ENCODE measurements around the gene NOX3.
A peak's percentile ranks its signal among the peaks of the same experiment; 100 is the strongest.

NOX3 gene

GRCh38 chr6:155429321-155429893 lies 26.2 kb downstream of the NOX3 start:
- DNase-seq = no peak

- DNase-seq = no peak
Measured at GRCh38 chr6:155426408-155426945, 29.2 kb downstream of the NOX3 start.

GRCh38 chr6:155424181-155424580 lies 31.5 kb downstream of the NOX3 start:
- DNase-seq = no peak

GRCh38 chr6:155422635-155423034 lies 33.0 kb downstream of the NOX3 start:
- DNase-seq = no peak

- DNase-seq = no peak
Measured at GRCh38 chr6:155420492-155420891, 35.1 kb downstream of the NOX3 start.

GRCh38 chr6:155419161-155419560 lies 36.5 kb downstream of the NOX3 start:
- no peak for DNase-seq

- peak; percentile 22 to 61 for DNase-seq
Measured at GRCh38 chr6:155418017-155418761, 37.5 kb downstream of the NOX3 start.

- no peak for DNase-seq
Measured at GRCh38 chr6:155417454-155417853, 38.2 kb downstream of the NOX3 start.

- no peak for DNase-seq
Measured at GRCh38 chr6:155415953-155416352, 39.7 kb downstream of the NOX3 start.

GRCh38 chr6:155414049-155414448 lies 41.6 kb downstream of the NOX3 start:
- no peak for DNase-seq

- DNase-seq = no peak
Measured at GRCh38 chr6:155412335-155412734, 43.3 kb downstream of the NOX3 start.

GRCh38 chr6:155411154-155412052 lies 44.2 kb downstream of the NOX3 start:
- DNase-seq = peak; percentile 33 to 81

- no peak for DNase-seq
Measured at GRCh38 chr6:155409391-155409790, 46.2 kb downstream of the NOX3 start.

- no peak for DNase-seq
Measured at GRCh38 chr6:155408981-155409380, 46.7 kb downstream of the NOX3 start.

GRCh38 chr6:155408231-155408630 lies 47.4 kb downstream of the NOX3 start:
- no peak for DNase-seq

GRCh38 chr6:155406801-155407200 lies 48.8 kb downstream of the NOX3 start:
- DNase-seq = no peak

- no peak for DNase-seq
Measured at GRCh38 chr6:155404937-155405336, 50.7 kb downstream of the NOX3 start.

GRCh38 chr6:155402656-155403304 lies 52.9 kb downstream of the NOX3 start:
- DNase-seq = no peak

GRCh38 chr6:155400654-155400965 lies 55.0 kb downstream of the NOX3 start:
- DNase-seq = peak in 1 of 2 experiments; percentile 16

- no peak for DNase-seq
Measured at GRCh38 chr6:155399745-155400653, 55.6 kb downstream of the NOX3 start.

- DNase-seq = no peak
Measured at GRCh38 chr6:155399062-155399744, 56.4 kb downstream of the NOX3 start.

Data from NCI-H2081 (cell line).